OCI-LY3 (cell line): ENCODE measurements around the gene SERINC1.

Experiments used
- H2AFZ ChIP-seq: fragments of 200-600, 300-600 bp; shearing (Covaris generic); 2 replicates; pipeline ENCODE4 v1.6.0; 2014; ENCODE audit warnings: antibody characterized with exemption, low read depth, low read length
- H3K27ac ChIP-seq: fragments of 200-600, 300-600 bp; sonication (generic); 2 replicates; pipeline ENCODE4 v1.5.1; 2014; ENCODE audit warnings: mild to moderate bottlenecking, low read length, moderate library complexity, mixed read lengths
- H3K27me3 ChIP-seq: fragments of 200-600, 300-600 bp; sonication (generic); 2 replicates; pipeline ENCODE4 v1.6.1; 2014; ENCODE audit warnings: low read depth, low read length, mixed read lengths
- H3K36me3 ChIP-seq: fragments of 200-600, 300-600 bp; sonication (generic); replicated peaks from 2 replicates; pipeline ENCODE3; 2014; ENCODE audit warnings: low read depth, low read length, mixed read lengths
- H3K4me1 ChIP-seq: fragments of 300-600, 200-600 bp; sonication (generic); 2 replicates; pipeline ENCODE4 v1.6.1; 2014; ENCODE audit warnings: low read length, mixed read lengths
- H3K4me2 ChIP-seq: fragments of 200-600, 300-600 bp; sonication (generic); 2 replicates; pipeline ENCODE4 v1.6.1; 2014; ENCODE audit warnings: low read length, mixed read lengths
- H3K4me3 ChIP-seq: fragments of 300-600, 200-600 bp; sonication (generic); 2 replicates; pipeline ENCODE4 v1.5.1; 2014; ENCODE audit warnings: antibody characterized with exemption, mild to moderate bottlenecking, low read length, moderate library complexity
- H3K79me2 ChIP-seq: fragments of 300-600, 200-600 bp; shearing (Covaris generic); 2 replicates; pipeline ENCODE4 v1.6.1; 2014; ENCODE audit warnings: mild to moderate bottlenecking, low read length, mixed read lengths
- H3K9ac ChIP-seq: fragments of 300-600, 200-600 bp; shearing (Covaris generic); 2 replicates; pipeline ENCODE4 v1.6.0; 2014; ENCODE audit warnings: mild to moderate bottlenecking, low read length, moderate library complexity
- H3K9me3 ChIP-seq: fragments of 200-600, 300-600 bp; shearing (Covaris generic); 2 replicates; pipeline ENCODE4 v1.6.1; 2014; ENCODE audit warnings: low read length, mixed read lengths; ENCODE audit not compliant: insufficient read depth
- H4K20me1 ChIP-seq: fragments of 200-600, 300-600 bp; sonication (generic); 2 replicates; pipeline ENCODE4 v1.6.1; 2016; ENCODE audit warnings: low read length, mixed read lengths; ENCODE audit not compliant: insufficient read depth
- EZH2phosphoT487 ChIP-seq: fragments of 200-600 bp; shearing (Covaris generic); IDR thresholded peaks from 2 replicates; pipeline ENCODE4 v1.6.1; 2018; ENCODE audit warnings: antibody characterized with exemption, mixed run types, low read depth
- TF ChIP-seq, protein P1 (sequence below): fragments of 200-600, 300-600 bp; sonication (generic); IDR thresholded peaks from 2 replicates; pipeline ENCODE4 v1.5.1; 2014; ENCODE audit warnings: antibody characterized with exemption, low read length, low read depth

SERINC1 gene

DNA sequence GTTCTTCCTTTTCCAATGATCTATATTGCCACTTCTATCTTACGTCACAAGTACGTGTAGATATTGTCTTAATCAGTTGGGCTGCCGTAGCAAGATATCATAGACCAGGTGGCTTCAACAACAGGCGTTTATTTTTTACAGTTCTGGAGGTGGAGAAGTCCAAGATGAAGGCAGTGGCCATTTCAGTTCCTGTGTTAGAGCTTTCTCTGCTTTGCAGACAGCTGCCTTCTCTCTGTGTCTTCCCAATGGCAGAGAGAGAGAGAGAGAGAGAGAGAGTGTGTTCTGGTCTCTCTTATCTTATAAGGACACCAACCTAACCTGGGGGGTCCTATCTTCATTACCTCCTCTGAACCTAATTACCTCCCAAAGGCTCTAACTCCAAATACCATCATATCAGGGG is 63.9 kb downstream of the SERINC1 start:
- no peak overlapping the region for H3K27ac ChIP-seq
- H3K4me2 ChIP-seq = no peak overlapping the region

DNA sequence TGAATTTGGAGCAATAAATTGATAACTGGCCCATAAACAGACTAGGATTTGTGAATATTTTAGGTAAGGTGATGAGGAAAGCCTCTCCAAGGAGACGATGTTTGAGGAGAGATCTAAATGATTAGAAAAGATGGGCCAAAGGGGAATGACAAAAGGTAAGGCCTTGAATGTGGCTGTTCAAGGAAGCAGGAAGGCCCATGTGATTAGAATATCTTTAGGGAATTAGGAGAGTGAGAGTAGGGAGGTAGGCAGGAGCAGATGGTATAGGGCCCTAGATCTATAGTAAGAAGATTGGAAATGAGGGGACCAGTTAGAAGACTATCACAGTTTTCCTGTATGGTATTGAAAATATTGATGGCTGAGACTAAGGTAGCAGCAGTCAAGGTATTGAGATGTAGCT is 65.4 kb downstream of the SERINC1 start:
- Histone ChIP-seq H3K79me2 (peaks cover 97% of the 10 kb centered on the region), H3K27me3 (no peaks in the 10 kb centered on the region), H4K20me1 (peaks cover 30% of the 10 kb centered on the region), H3K4me1 (peaks cover 2% of the 10 kb centered on the region), H3K27ac (no peak overlapping the region), H2AFZ (no peak overlapping the region), H3K4me2 (no peak overlapping the region), H3K4me3 (no peak overlapping the region), H3K36me3 (no peaks in the 10 kb centered on the region), H3K9ac (no peak overlapping the region), H3K9me3 (no peaks in the 10 kb centered on the region)
- no peak for TF ChIP-seq EZH2phosphoT487
- TF ChIP-seq, protein P1, sequence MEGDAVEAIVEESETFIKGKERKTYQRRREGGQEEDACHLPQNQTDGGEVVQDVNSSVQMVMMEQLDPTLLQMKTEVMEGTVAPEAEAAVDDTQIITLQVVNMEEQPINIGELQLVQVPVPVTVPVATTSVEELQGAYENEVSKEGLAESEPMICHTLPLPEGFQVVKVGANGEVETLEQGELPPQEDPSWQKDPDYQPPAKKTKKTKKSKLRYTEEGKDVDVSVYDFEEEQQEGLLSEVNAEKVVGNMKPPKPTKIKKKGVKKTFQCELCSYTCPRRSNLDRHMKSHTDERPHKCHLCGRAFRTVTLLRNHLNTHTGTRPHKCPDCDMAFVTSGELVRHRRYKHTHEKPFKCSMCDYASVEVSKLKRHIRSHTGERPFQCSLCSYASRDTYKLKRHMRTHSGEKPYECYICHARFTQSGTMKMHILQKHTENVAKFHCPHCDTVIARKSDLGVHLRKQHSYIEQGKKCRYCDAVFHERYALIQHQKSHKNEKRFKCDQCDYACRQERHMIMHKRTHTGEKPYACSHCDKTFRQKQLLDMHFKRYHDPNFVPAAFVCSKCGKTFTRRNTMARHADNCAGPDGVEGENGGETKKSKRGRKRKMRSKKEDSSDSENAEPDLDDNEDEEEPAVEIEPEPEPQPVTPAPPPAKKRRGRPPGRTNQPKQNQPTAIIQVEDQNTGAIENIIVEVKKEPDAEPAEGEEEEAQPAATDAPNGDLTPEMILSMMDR = no peak

More for the DNA sequence above, 63.9 kb downstream of the SERINC1 start:
- peaks cover 93% of the 10 kb centered on the region for H3K79me2 ChIP-seq
- no peaks in the 10 kb centered on the region for H3K36me3 ChIP-seq
- H4K20me1 ChIP-seq = peaks cover 28% of the 10 kb centered on the region
- no peak overlapping the region for H3K4me3 ChIP-seq
- no peak overlapping the region for H3K9ac ChIP-seq
- H3K4me1 ChIP-seq = no peaks in the 10 kb centered on the region
- no peaks in the 10 kb centered on the region for H3K9me3 ChIP-seq
- TF ChIP-seq EZH2phosphoT487 = no peak
- TF ChIP-seq, protein P1 = no peak
- H3K27me3 ChIP-seq = no peaks in the 10 kb centered on the region
- H2AFZ ChIP-seq = no peak overlapping the region

DNA sequence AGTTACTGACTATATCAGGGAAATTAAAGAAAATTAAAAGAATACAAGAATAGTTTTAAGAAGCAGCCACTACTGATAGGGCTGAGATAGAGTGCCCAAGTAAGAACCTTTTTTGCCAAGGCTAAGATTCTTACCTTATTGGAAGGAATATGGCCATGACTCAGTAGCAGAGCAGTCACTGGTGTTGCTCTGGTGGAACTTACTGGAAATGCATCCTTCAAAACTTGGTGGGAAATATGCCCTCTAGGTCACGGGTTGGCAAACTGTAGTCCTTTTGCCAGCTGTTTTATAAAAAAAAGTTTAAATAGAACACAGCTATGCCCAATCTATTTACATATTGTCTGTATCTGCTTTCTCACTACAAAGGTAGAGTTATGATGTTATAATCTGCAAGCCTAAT is 66.2 kb downstream of the SERINC1 start:
- Histone ChIP-seq H4K20me1 (peaks cover 33% of the 10 kb centered on the region), H3K36me3 (no peaks in the 10 kb centered on the region), H3K4me3 (no peak overlapping the region), H3K4me2 (no peak overlapping the region), H3K27ac (no peak overlapping the region), H3K4me1 (peaks cover 7% of the 10 kb centered on the region), H2AFZ (no peak overlapping the region), H3K79me2 (peaks cover 97% of the 10 kb centered on the region), H3K9ac (no peak overlapping the region), H3K9me3 (no peaks in the 10 kb centered on the region), H3K27me3 (no peaks in the 10 kb centered on the region)
- TF ChIP-seq, protein P1 = no peak

DNA sequence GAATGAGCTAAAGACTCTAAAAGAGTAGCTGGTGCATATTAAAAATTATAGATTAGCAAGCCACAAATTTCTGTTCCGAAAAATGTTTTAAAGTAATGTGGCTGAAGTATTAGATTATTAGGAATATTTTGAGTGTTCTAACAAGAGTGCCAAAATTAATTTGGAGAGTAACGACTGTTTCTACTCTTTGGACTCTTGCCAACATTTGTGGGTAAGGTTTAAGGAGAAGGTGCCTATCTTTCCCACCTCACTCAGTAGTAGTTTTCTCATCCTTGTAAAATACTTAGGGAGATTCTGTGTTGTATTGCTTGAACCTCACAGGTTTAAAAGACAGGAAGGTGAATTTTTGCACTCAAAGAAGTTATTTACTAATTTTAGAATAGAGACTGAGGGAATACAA is 67.2 kb downstream of the SERINC1 start:
- Histone ChIP-seq H3K27me3 (no peaks in the 10 kb centered on the region), H3K9me3 (no peaks in the 10 kb centered on the region), H2AFZ (no peak overlapping the region), H3K79me2 (peaks cover 98% of the 10 kb centered on the region), H3K36me3 (no peaks in the 10 kb centered on the region), H3K4me1 (peaks cover 7% of the 10 kb centered on the region), H3K4me3 (no peak overlapping the region), H4K20me1 (peaks cover 34% of the 10 kb centered on the region), H3K9ac (no peak overlapping the region), H3K4me2 (no peak overlapping the region), H3K27ac (no peak overlapping the region)
- TF ChIP-seq EZH2phosphoT487 = no peak
- TF ChIP-seq, protein P1 = no peak
